H9 (cell line): ENCODE data around the gene CCSER2. TPM values are rescaled to one million over a fixed set of nuclear protein-coding genes. Genes with fewer than 3 reads are reported as not detected.
"Not testable (repeated sequence)": the region's sequence is repeated elsewhere in the genome, so short reads cannot be mapped to it uniquely, and the experiment has no call there.

Experiments used
- DNase-seq: peaks from one replicate; pipeline ENCODE4 v3.0.0-alpha.2; 2017
- H2AFZ ChIP-seq: one replicate; pipeline ENCODE4 v1.6.1; 2013; ENCODE audit warnings: mild to moderate bottlenecking, low read length, control low read depth, moderate library complexity
- H2AK5ac ChIP-seq: 2 replicates; pipeline ENCODE4 v1.6.1; 2013; ENCODE audit warnings: low read length, control low read depth, mixed read lengths; ENCODE audit not compliant: insufficient read length
- H2BK120ac ChIP-seq: one replicate; pipeline ENCODE4 v1.6.1; 2013; ENCODE audit warnings: low read depth, mild to moderate bottlenecking, low read length, control low read depth, inconsistent platforms; ENCODE audit not compliant: poor library complexity, severe bottlenecking
- H2BK12ac ChIP-seq: 2 replicates; pipeline ENCODE4 v1.6.1; 2013; ENCODE audit warnings: low read length, control low read depth, mixed read lengths, low read depth; ENCODE audit not compliant: insufficient read length
- H2BK15ac ChIP-seq: 2 replicates; pipeline ENCODE4 v1.6.1; 2013; ENCODE audit warnings: low read depth, low read length, control low read depth
- H2BK20ac ChIP-seq: one replicate; pipeline ENCODE4 v1.6.1; 2013; ENCODE audit warnings: low read depth, mild to moderate bottlenecking, low read length, control low read depth, inconsistent platforms; ENCODE audit not compliant: poor library complexity, severe bottlenecking
- H2BK5ac ChIP-seq: 2 replicates; pipeline ENCODE4 v1.6.1; 2013; ENCODE audit warnings: low read length, control low read depth, mixed read lengths; ENCODE audit not compliant: insufficient read length
- H3K14ac ChIP-seq: 2 replicates; pipeline ENCODE4 v1.6.1; 2013; ENCODE audit warnings: low read length, control low read depth; ENCODE audit not compliant: insufficient read depth
- H3K18ac ChIP-seq: 2 replicates; pipeline ENCODE4 v1.6.1; 2013; ENCODE audit warnings: low read depth, mild to moderate bottlenecking, mixed read lengths, low read length, control low read depth; ENCODE audit not compliant: insufficient read length
- H3K23ac ChIP-seq: 2 replicates; pipeline ENCODE4 v1.6.1; 2013; ENCODE audit warnings: low read length, control low read depth, mixed read lengths, low read depth; ENCODE audit not compliant: insufficient read length
- H3K23me2 ChIP-seq: 2 replicates; pipeline ENCODE4 v1.6.1; 2013; ENCODE audit warnings: low read depth, mild to moderate bottlenecking, mixed read lengths, low read length, control low read depth; ENCODE audit not compliant: insufficient read length, poor library complexity, severe bottlenecking
- H3K27ac ChIP-seq: 2 replicates; pipeline ENCODE4 v1.5.1; 2013; ENCODE audit warnings: low read length, control low read depth, mixed read lengths, low read depth; ENCODE audit not compliant: insufficient read length
- H3K27me3 ChIP-seq: 2 replicates; pipeline ENCODE4 v1.6.1; 2013; ENCODE audit warnings: low read length, control low read depth, inconsistent platforms; ENCODE audit not compliant: insufficient read depth
- H3K4ac ChIP-seq: 2 replicates; pipeline ENCODE4 v1.6.1; 2013; ENCODE audit warnings: low read depth, mild to moderate bottlenecking, control low read depth, inconsistent platforms, low read length, moderate library complexity
- H3K4me1 ChIP-seq: 2 replicates; pipeline ENCODE4 v1.6.1; 2013; ENCODE audit warnings: low read length, control low read depth, inconsistent platforms; ENCODE audit not compliant: insufficient read depth
- H3K4me2 ChIP-seq: 2 replicates; pipeline ENCODE4 v1.6.1; 2013; ENCODE audit warnings: low read length, control low read depth, mixed read lengths; ENCODE audit not compliant: insufficient read length, insufficient read depth
- H3K56ac ChIP-seq: 2 replicates; pipeline ENCODE4 v1.6.1; 2013; ENCODE audit warnings: low read depth, mild to moderate bottlenecking, mixed read lengths, low read length, control low read depth; ENCODE audit not compliant: insufficient read length
- H3K79me1 ChIP-seq: 2 replicates; pipeline ENCODE4 v1.6.1; 2013; ENCODE audit warnings: low read depth, mild to moderate bottlenecking, moderate library complexity, low read length, control low read depth, inconsistent platforms; ENCODE audit not compliant: insufficient read depth, poor library complexity, severe bottlenecking
- H3K79me2 ChIP-seq: 2 replicates; pipeline ENCODE4 v1.6.1; 2013; ENCODE audit warnings: low read length, control low read depth, inconsistent platforms; ENCODE audit not compliant: insufficient read depth
- H3K9ac ChIP-seq: 2 replicates; pipeline ENCODE4 v1.6.1; 2013; ENCODE audit warnings: low read length, control low read depth, mixed read lengths; ENCODE audit not compliant: insufficient read length; ENCODE audit errors: extremely low read depth
- H3K9me3 ChIP-seq: one replicate; pipeline ENCODE4 v1.6.1; 2013; ENCODE audit warnings: low read depth, low read length, inconsistent platforms; ENCODE audit not compliant: control insufficient read depth
- H3T11ph ChIP-seq: one replicate; pipeline ENCODE4 v1.6.1; 2013; ENCODE audit warnings: mild to moderate bottlenecking, low read length, control low read depth, inconsistent platforms
- H4K20me1 ChIP-seq: one replicate; pipeline ENCODE4 v1.6.1; 2013; ENCODE audit not compliant: control insufficient read depth, insufficient read length, insufficient read depth
- H4K5ac ChIP-seq: 2 replicates; pipeline ENCODE4 v1.6.1; 2013; ENCODE audit warnings: low read depth, mild to moderate bottlenecking, mixed read lengths, low read length, control low read depth; ENCODE audit not compliant: insufficient read length
- H4K8ac ChIP-seq: replicated peaks from 2 replicates; pipeline ENCODE4 v1.6.1; 2013; ENCODE audit warnings: low read length, control low read depth, mixed read lengths, low read depth; ENCODE audit not compliant: insufficient read length
- H4K91ac ChIP-seq: 2 replicates; pipeline ENCODE4 v1.6.1; 2013; ENCODE audit warnings: low read depth, mild to moderate bottlenecking, moderate library complexity, mixed read lengths, low read length, control low read depth; ENCODE audit not compliant: insufficient read length
- H3K27ac Mint-ChIP-seq, 3 experiments: 2 replicates in 2 of 3; 3 replicates in 1 of 3; pipeline ENCODE4 v1.8.0; 2020 to 2021; ENCODE audit warnings: mixed read lengths in 3 of 3, mild to moderate bottlenecking in 1 of 3, moderate library complexity in 1 of 3
- H3K27me3 Mint-ChIP-seq: 2 replicates; pipeline ENCODE4 v1.8.0; 2021; ENCODE audit warnings: low read depth, mild to moderate bottlenecking, moderate library complexity, mixed read lengths
- H3K36me3 Mint-ChIP-seq, 3 experiments: 2 replicates in 2 of 3; 3 replicates in 1 of 3; pipeline ENCODE4 v1.8.0; 2020 to 2021; ENCODE audit warnings: low read depth in 3 of 3, mixed read lengths in 3 of 3; ENCODE audit not compliant: insufficient read depth in 1 of 3
- H3K4me1 Mint-ChIP-seq, 2 experiments: 2 replicates each; pipeline ENCODE4 v1.8.0; 2020; ENCODE audit warnings: mixed read lengths in 2 of 2
- H3K4me3 Mint-ChIP-seq, 2 experiments: 2 replicates in 1 of 2; 3 replicates in 1 of 2; pipeline ENCODE4 v1.8.0; 2020 to 2021; ENCODE audit warnings: mild to moderate bottlenecking in 2 of 2, mixed read lengths in 2 of 2, moderate library complexity in 1 of 2
- H3K9me3 Mint-ChIP-seq, 2 experiments: 2 replicates in 1 of 2; 3 replicates in 1 of 2; pipeline ENCODE4 v1.8.0; 2020; ENCODE audit warnings: mild to moderate bottlenecking in 2 of 2, mixed read lengths in 2 of 2, moderate library complexity in 1 of 2
- CTCF ChIP-seq: fragments of 200-600 bp; sonication (generic); conservative IDR thresholded peaks from 3 replicates; pipeline ENCODE4 v1.8.0; 2021; ENCODE audit warnings: antibody characterized with exemption, mild to moderate bottlenecking
- WGBS: extraction: QIAGEN DNeasy Blood & Tissue Kit; methylation state at CpG from one replicate; pipeline ENCODE4 v1.1.7; 2013; ENCODE audit warnings: missing lambda C conversion rate, low lambda C conversion rate, mixed read lengths; ENCODE audit not compliant: insufficient read length; ENCODE audit errors: extremely low coverage; 5-methylcytosine and 5-hydroxymethylcytosine counted together
- long read RNA-seq: library from polyadenylated mRNA; unstranded; transcript quantifications from one replicate; pipeline ENCODE4 v2.0.0, GENCODE V29; 2020
- total RNA-seq: library from RNA; stranded (reverse); gene quantifications from 2 replicates; pipeline ENCODE4 v1.2.1, GENCODE V29; 2021

CCSER2 gene
- 20.9 and 22.2 TPM in 2 replicates for total RNA-seq
- long read RNA-seq, full-length matches to known transcripts = 9 of 106 reads
- long read RNA-seq, partial matches to known transcripts = 84 of 106 reads
- long read RNA-seq, other reads (novel, unspliced or antisense) = 13 of 106 reads

- no peak within 1 kb of the TSS for H2BK20ac ChIP-seq
- H3K27me3 ChIP-seq = no peaks in the 10 kb centered on the region
- H3K4me1 ChIP-seq = no peaks in the 10 kb centered on the region
- H3K9ac ChIP-seq = peak within 1 kb of the TSS; percentile 69
- Mint-ChIP-seq H3K4me3 (peak within 1 kb of the TSS; percentile 86 to 92), H3K9me3 (no peaks in the 10 kb centered on the region), H3K4me1 (peaks cover 32 to 33% of the 10 kb centered on the region in 2 experiments), H3K27ac (peak within 1 kb of the TSS; percentile 95 to 97 (median 95)), H3K36me3 (no peaks in the 10 kb centered on the region; a peak in 1 of 7 replicates), H3K27me3 (no peaks in the 10 kb centered on the region; the same call in 1 of the 2 replicates)
- no peak within 1 kb of the TSS for H3K56ac ChIP-seq
- no peak within 1 kb of the TSS for H3K23ac ChIP-seq
- no peak within 1 kb of the TSS for H4K91ac ChIP-seq
- peak within 1 kb of the TSS; percentile 82 for H3K4me2 ChIP-seq
- H3T11ph ChIP-seq = no peak within 1 kb of the TSS
- H3K79me2 ChIP-seq = peaks cover 9% of the 10 kb centered on the region; the same call in 1 of the 2 replicates
- H2BK120ac ChIP-seq = no peak within 1 kb of the TSS
- H3K9me3 ChIP-seq = no peaks in the 10 kb centered on the region
- DNase-seq = peak; percentile 98
- H3K18ac ChIP-seq = no peak within 1 kb of the TSS
- no peak within 1 kb of the TSS for H3K4ac ChIP-seq
- H3K27ac ChIP-seq = peak within 1 kb of the TSS; percentile 2
- no peak within 1 kb of the TSS for H2BK15ac ChIP-seq
- no peaks in the 10 kb centered on the region for H3K79me1 ChIP-seq
- H2AFZ ChIP-seq = no peak within 1 kb of the TSS
- peak within 1 kb of the TSS; percentile 16; the same call in 1 of the 2 replicates for H3K14ac ChIP-seq
- TF ChIP-seq CTCF = peak; percentile 23; the same call in 1 of the 3 replicates
- H2BK12ac ChIP-seq = no peak within 1 kb of the TSS
- H2AK5ac ChIP-seq = no peak within 1 kb of the TSS
- H2BK5ac ChIP-seq = no peak within 1 kb of the TSS
- H4K8ac ChIP-seq = no peak within 1 kb of the TSS
- peaks cover 3% of the 10 kb centered on the region for H3K23me2 ChIP-seq
- H4K5ac ChIP-seq = no peak within 1 kb of the TSS
- no peaks in the 10 kb centered on the region for H4K20me1 ChIP-seq
- WGBS = no CpG with 5 or more reads among the region's 104 CpGs
Measured at GRCh38 chr10:84328418-84329195, at the start of gene CCSER2. Gene CCSER2 (plus strand): TSS chr10:84328589. CDS start chr10:84371053, 42,464 bp downstream.

GRCh38 chr10:84279876-84280475 lies 48.4 kb upstream of the CCSER2 start:
- not testable (repeated sequence) for H2BK12ac ChIP-seq, H3K14ac ChIP-seq, H2BK15ac ChIP-seq, H3K27me3 Mint-ChIP-seq, H2AFZ ChIP-seq, H3K56ac ChIP-seq, H4K20me1 ChIP-seq, H2BK120ac ChIP-seq, H3K79me2 ChIP-seq, H4K91ac ChIP-seq, H3K4ac ChIP-seq, H3K4me1 ChIP-seq, H3T11ph ChIP-seq, H2BK20ac ChIP-seq, H3K9ac ChIP-seq, H2BK5ac ChIP-seq, H3K36me3 Mint-ChIP-seq, H3K23ac ChIP-seq, H3K79me1 ChIP-seq, H3K27ac ChIP-seq, H4K5ac ChIP-seq, H2AK5ac ChIP-seq, H3K27me3 ChIP-seq, H4K8ac ChIP-seq, H3K4me2 ChIP-seq, H3K9me3 ChIP-seq, H3K18ac ChIP-seq, DNase-seq, H3K23me2 ChIP-seq
- WGBS = no CpG with 5 or more reads among the region's 31 CpGs
- Mint-ChIP-seq H3K9me3 (peaks cover 4 to 14% of the 10 kb centered on the region in 2 experiments; a peak in 4 of 5 replicates), H3K4me1 (peaks cover 5 to 10% of the 10 kb centered on the region in 2 experiments; a peak in 3 of 4 replicates), H3K27ac (peak overlapping the region in 2 of 3 experiments; percentile 73 to 91; a peak in 4 of 7 replicates), H3K4me3 (peak overlapping the region; percentile 75 to 80)
